ENCODE data around the gene DNPEP.
A peak's percentile ranks its signal among the peaks of the same experiment; 100 is the strongest.

The DNPEP gene

GRCh38 chr2:219434468-219434717 is 46.7 kb upstream of the DNPEP start:
- no peak overlapping the region for H3K4me3 ChIP-seq (ENCODE audit: low read depth, low read length)
- no peak for DNase-seq (ENCODE audit: low read depth)
- no peak for TF ChIP-seq MYC (IDR thresholded peaks at IDR 0.05; ENCODE audit: low read depth, low read length)
- TF ChIP-seq, protein P1, sequence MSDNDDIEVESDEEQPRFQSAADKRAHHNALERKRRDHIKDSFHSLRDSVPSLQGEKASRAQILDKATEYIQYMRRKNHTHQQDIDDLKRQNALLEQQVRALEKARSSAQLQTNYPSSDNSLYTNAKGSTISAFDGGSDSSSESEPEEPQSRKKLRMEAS (IDR thresholded peaks at IDR 0.05; ENCODE audit: low read depth, low read length): no peak
- TF ChIP-seq POLR2A (IDR thresholded peaks at IDR 0.05; ENCODE audit: extremely low read depth, insufficient read length): no peak
- no peak for TF ChIP-seq CTCF (IDR thresholded peaks at IDR 0.05; ENCODE audit: low read depth, low read length)

DNA sequence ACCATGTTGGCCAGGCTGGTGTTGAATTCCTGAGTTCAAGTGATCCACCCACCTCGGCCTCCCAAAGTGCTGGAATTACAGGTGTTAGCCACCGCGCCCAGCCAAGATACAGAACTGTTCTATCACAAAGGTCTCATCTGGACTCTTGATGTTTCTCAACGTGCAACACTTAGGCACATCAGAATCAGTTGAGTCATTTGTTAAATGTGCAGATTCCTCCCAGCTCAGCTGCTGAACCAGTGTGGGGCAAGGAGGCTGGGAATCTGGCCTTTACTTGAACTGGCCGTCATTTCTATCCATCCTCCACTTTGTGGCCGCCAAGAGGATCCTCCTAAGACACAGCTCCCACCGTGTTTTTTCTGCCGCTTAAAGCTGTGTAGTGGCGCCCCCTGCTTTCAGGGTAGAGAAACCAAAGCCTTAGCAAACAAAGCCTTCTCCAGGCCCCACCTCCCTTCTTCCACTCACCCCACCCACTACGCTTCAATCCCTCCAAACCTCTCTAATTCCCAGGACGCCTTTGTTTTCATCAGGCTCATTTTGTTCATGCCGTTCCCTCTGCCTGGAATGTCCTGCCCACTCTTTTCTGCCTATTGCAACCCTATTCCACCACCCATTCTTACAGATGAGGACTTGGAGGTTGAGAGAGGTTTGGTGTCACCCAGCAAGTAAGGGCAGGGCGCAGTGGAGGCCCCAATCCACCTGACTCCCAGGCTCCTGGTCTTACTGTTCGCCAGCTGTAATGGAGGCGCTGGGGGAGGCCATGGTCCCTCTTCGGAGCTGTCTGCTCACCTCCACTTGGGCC is 46.2 kb upstream of the DNPEP start:
- TF ChIP-seq POLR2A (IDR thresholded peaks at IDR 0.05; ENCODE audit: extremely low read depth, insufficient read length) (no peak), CTCF (IDR thresholded peaks at IDR 0.05; ENCODE audit: low read depth, low read length) (peak; percentile 70)
- DNase-seq (ENCODE audit: low read depth): peak; percentile 81
- no peak overlapping the region for H3K4me3 ChIP-seq (ENCODE audit: low read depth, low read length)

- DNase-seq (ENCODE audit: low read depth): peak; percentile 63
- no peak for TF ChIP-seq MYC (IDR thresholded peaks at IDR 0.05; ENCODE audit: low read depth, low read length)
- TF ChIP-seq POLR2A (IDR thresholded peaks at IDR 0.05; ENCODE audit: extremely low read depth, insufficient read length): no peak
- TF ChIP-seq CTCF (IDR thresholded peaks at IDR 0.05; ENCODE audit: low read depth, low read length): no peak
- TF ChIP-seq, protein P1 (IDR thresholded peaks at IDR 0.05; ENCODE audit: low read depth, low read length): 0 out of 2 replicates have a peak, but pooled peaks have one; percentile 10
- H3K4me3 ChIP-seq (ENCODE audit: low read depth, low read length): no peak overlapping the region
Measured at GRCh38 chr2:219430633-219431615, 43.2 kb upstream of the DNPEP start.

DNA sequence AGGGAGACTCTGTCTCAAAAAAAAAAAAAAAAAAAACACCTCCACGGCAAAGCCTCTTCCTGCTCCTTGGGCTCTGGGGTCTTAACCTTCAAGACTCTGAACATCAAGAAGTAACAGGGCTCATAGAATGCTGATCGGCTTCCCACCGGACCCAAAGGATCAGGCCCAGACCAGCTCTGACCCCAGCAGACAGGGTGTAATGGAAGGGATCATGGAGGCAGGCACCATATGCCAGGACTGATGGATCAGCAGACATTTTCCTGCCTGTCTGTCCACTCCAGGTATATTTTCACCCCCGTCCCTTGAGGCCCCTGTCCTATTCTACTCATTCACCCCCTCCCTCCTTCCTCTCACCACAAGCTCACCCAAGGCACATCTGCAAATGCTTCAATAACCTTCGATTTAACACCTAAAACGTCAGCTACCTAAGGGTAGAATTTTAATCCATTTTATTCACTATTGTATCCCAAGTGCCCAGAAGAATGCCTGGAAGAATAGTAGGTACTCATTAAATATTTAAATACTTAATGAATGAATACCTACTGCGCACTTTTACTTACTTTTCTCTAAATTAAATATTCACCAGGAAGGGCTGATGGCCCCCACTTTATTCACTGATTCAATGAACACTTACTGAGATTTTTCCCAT is 42.4 kb upstream of the DNPEP start:
- H3K4me3 ChIP-seq (ENCODE audit: low read depth, low read length): no peak overlapping the region
- TF ChIP-seq MYC (IDR thresholded peaks at IDR 0.05; ENCODE audit: low read depth, low read length) (no peak), CTCF (IDR thresholded peaks at IDR 0.05; ENCODE audit: low read depth, low read length) (no peak), POLR2A (IDR thresholded peaks at IDR 0.05; ENCODE audit: extremely low read depth, insufficient read length) (no peak)
- TF ChIP-seq, protein P1 (IDR thresholded peaks at IDR 0.05; ENCODE audit: low read depth, low read length): no peak
- no peak for DNase-seq (ENCODE audit: low read depth)

DNA sequence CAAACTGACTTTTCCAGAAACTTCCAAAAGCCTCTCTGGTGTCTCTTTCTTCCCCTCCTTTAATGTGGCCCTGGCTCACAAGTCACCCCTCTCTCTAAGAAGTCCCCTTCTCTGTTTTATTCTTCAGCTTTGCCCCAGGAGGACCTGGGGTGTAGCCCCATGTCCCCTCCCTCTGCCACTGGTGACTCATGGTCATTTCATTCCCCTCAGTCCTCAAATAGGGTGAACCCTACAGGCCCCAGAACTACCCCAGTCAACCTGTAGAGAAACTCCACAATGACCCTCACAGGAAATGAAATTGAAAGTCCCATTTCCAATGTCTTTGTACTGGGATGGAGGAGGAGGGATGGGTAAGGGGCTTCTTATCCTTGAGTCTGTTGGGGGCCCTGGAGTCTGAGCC is 40.8 kb upstream of the DNPEP start:
- H3K4me3 ChIP-seq (ENCODE audit: low read depth, low read length): no peak overlapping the region
- TF ChIP-seq CTCF (IDR thresholded peaks at IDR 0.05; ENCODE audit: low read depth, low read length) (no peak), POLR2A (IDR thresholded peaks at IDR 0.05; ENCODE audit: extremely low read depth, insufficient read length) (no peak), MYC (IDR thresholded peaks at IDR 0.05; ENCODE audit: low read depth, low read length) (no peak)
- TF ChIP-seq, protein P1 (IDR thresholded peaks at IDR 0.05; ENCODE audit: low read depth, low read length): no peak
- DNase-seq (ENCODE audit: low read depth): no peak
